Loucy (cell line): ENCODE measurements around the gene DUS2.

Experiments
- CTCF ChIP-seq: fragments of 200-600 bp; sonication (generic); conservative IDR thresholded peaks from 2 replicates; pipeline ENCODE4 v1.5.1; 2014; ENCODE audit warnings: mild to moderate bottlenecking, antibody characterized with exemption, low read length
- EZH2phosphoT487 ChIP-seq: fragments of 200-600 bp; IDR thresholded peaks from 2 replicates; pipeline ENCODE4 v1.6.1; 2018; ENCODE audit warnings: antibody characterized with exemption, mild to moderate bottlenecking, moderate library complexity, borderline replicate concordance

DNA sequence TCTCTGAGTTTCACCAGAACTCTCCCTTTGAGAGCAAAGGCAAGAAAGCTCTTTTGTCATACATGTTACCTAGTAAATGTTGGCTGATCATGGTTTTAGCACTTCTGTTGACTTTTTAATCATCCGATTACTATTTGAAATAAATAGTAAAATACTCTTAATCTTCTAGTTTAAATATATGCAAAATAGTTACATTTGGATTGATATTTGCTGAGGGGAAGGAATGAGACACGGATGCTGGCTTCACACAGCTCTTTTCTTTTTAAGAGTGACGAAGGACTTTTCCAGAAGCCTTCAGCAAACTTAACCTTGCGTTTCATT is 71.5 kb downstream of the DUS2 start:
- no peak for TF ChIP-seq CTCF
- no peak for TF ChIP-seq EZH2phosphoT487
